Activated CD4-positive, alpha-beta T cell treated with anti-CD3 and anti-CD28 coated beads for 24 hours (primary cell): ENCODE results near the gene BEND7.
"Not testable (repeated sequence)": the region's sequence is repeated elsewhere in the genome, so short reads cannot be mapped to it uniquely, and the experiment has no call there.

ENCODE experiments used
- DNase-seq, 2 donors: peaks; one replicate each; pipeline ENCODE4 v3.0.0-alpha.2; 2020; ENCODE audit warnings: low read depth in 2 of 2

Gene BEND7

DNA sequence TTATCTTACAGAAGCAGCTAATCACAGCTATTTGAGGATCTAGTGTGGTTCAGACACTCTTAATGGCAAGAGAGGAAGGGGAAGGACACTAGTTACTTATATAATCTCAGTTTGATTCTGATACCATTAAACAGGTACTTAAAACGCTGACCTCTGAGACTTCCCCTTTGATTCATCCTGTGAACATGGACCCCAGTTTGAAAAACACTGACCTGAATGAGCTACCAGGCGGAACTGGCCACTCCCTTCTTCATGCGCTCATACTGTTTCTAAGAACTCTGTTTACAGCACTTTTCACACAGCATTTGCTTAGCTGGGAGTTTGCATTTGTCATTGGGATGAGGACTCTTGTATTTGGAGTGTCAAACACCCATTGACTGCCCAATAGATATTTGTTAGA is 45.7 kb downstream of the BEND7 start:
- no peak for DNase-seq

DNA sequence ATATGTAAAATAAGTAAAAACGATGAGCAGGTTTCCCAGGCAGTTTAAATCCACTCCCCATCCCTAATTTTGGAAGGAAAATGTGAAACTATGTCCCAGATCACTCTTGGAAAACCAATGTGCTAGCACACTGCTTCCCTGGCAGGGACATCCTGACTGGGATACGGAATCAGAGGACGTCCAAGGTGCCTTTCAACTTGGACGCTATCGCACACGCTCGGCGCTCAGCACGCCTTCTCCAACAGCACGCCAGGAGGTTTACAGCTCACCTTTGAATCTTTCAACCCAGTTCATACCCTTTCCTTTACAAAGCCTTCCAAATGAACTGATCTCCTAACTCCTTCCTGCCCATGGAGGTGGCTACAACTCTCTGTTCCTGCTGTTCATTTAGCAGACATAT is 47.1 kb downstream of the BEND7 start:
- no peak for DNase-seq

DNA sequence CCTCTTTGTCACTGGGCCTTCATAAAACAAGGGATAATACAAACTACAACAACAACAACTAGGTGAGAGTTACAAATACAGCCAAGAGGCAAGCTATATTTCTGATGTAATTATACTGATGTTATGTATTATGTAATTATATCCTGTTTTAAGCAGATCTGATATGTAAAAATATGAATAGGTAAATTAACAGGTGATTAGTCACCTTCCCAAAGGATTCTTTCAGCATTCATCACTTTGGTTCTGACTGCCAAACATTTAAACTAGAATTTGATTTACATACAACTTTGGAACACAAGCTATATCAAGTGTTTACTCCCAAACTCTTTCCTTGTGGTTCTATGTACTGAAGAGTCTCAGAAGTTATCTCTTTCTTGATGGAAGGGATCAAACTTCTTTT is 53.7 kb downstream of the BEND7 start:
- no peak for DNase-seq

DNA sequence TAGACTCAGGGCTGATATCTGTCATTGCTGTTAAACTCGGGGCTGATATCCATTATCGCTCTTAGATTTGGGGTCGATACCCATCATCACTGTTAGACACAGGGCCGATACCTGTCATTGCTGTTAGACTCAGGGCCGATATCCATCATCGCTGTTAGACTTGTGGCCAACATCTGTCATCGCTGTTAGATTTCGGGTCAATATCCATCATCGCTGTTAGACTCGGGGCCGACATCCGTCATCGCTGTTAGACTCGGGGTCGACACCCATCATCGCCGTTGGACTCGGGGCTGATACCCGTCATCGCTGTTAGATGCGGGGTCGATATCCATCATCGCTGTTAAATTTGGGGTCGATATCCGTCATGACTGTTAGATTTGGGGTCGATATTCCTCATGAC is 54.8 kb downstream of the BEND7 start:
- DNase-seq, result no peak

DNA sequence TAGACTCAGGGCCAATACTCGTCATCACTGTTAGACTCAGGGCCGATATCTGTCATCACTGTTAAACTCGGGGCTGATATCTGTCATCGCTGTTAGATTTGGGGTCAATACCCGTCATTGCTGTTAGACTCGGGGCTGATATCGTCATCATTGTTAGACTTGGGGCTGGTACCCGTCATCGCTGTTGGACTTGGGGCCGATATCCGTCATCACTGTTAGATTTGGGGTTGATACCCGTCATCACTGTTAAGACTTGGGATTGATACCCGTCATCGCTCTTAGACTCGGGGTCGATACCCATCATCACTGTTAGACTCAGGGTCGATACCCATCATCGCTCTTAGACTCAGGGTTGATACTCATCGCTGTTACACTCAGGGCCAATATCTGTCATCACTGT is 56.5 kb downstream of the BEND7 start:
- DNase-seq, result no peak

DNA sequence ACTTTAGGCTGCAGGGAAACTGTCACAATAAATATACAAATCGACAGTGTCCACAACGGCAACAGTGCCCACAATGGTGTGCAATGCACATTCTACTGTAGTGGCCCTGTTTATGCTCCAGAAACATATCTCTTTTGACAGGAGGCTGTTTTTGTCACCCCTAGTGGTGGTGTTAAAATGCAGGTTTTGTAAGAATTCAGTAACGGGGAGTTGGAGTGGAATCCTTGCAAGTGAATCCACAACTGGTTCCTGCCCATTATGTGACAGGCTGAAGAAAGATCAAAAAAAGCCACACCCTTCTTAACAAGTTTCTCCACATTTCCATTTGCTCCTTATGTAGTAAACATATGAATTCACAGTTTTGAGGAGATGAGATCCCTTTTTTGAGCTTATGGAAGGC is 58.5 kb downstream of the BEND7 start:
- no peak for DNase-seq

DNA sequence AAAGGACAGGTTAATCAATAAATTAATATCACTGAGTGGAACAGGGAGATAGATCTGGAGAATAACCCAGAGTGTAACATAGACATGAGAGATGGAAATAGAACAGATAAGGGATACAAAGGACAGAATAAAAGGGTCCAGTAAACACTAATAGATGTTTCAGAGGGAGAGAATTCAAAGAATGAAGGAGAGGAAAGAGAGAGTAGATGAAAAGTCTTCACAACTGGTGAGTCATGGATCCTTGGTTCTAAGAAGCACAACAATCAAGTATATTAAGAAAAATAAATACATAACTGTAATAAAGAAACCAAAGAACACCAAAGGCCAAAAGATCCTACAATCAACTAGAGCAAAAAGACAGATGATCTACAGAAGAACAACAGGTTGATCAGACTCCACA is 66.3 kb downstream of the BEND7 start:
- DNase-seq, result no peak

DNA sequence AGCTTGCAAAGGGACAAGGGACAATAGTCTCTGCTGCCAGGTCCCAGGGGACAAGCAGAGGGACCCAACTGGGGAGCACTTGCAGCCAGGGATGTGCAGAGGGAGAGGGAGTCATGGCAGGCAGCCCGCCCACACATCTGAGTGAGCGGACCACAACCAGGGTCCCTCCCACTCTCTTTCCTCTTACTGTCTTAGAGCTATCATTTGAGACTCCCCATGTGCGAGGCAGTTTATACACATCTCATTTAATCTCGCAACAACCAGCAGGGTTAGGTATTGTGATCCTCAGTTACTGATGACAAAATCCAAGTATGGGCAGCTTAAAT is 70.2 kb downstream of the BEND7 start:
- no peak for DNase-seq

DNA sequence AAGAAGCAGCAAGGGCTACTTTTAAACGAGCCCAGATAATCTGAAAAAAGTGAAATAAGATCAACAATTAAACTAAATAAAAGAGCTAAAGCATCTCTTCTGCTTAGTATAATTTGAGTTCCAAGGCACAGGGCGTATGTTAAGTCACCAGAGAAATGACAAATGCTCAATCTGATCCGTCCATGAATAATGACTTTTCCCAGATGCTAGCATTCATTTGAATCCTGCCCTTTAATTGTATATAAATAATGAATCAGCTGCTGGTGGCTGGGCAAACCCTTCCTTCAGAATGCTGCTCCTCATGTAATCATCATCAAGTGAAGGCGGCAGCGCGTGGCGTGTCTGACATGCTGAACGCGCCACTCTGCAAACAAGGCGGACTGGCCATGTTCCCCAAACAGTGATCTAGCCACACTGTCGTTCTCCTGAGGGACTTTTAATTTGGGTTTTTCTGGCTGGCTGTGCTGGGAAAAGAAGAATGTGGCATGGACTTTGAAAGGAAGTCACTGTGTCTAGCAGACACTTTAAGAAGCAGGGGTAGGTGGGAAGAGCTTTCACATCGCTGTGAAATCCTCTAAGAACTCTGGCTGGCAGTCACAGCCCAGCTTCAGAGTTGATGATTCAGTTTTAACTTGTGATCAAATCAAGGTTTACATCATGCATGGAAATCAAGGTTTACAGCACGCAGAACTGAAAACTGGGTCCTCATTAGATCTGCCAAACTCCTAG is 70.7 kb downstream of the BEND7 start:
- no peak for DNase-seq

DNA sequence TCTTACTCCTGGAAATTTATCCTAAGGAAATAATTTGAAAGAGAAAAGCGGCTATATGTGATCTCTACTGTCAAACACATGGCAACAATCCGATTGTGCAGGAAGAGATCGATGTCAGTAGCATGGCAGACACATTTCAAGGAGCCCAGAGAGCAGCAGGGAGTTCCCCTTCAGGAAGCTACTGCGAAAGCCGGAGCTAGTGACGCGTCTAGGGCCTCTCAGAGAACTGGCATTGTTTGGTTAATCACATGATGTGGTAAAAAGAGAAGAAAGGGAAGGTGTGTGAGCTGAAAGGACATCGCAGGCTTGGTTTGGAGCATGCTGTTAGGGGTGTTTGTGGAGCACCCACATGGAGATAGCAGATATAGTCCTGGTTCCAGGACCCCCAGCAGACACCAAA is 74.9 kb downstream of the BEND7 start:
- peak in 1 of 2 donors; percentile 19 for DNase-seq

DNA sequence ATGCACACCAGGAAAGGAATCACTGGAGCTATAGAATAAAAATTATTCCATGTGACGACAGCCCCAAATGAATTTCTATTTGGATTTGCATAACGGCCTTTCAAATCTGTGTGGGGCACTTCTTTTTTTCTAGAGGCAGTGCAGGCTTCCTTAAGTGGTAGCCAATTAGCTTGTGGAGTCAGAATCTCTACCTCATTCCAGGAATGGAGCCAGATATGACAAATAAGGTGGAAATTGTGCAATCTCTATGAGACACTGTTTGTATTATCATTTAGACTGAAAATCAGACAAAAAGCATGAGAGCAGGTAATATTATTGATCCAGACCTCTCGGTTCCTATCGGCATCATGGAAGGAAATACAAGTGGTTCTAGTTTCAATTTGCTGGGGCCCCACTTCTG is 78.7 kb downstream of the BEND7 start:
- no peak for DNase-seq

DNA sequence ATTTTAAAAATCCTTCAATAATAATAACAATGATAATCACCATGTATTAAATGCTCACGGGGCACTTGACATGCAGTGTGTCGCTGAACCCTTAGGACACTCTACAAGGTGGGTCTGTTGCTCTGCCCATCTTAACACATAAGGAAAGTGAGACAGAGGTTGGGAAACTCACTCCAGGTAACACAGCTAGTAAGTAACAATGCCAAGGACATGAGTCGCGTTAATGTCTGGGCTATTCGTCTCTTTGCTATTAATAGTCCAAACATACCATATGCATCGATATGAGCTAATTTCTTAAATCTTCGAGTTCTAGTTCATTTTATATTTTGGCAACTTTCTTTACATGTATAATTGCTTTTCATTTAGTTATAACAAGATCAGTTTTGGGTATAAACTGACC is 79.5 kb downstream of the BEND7 start:
- no peak for DNase-seq

DNA sequence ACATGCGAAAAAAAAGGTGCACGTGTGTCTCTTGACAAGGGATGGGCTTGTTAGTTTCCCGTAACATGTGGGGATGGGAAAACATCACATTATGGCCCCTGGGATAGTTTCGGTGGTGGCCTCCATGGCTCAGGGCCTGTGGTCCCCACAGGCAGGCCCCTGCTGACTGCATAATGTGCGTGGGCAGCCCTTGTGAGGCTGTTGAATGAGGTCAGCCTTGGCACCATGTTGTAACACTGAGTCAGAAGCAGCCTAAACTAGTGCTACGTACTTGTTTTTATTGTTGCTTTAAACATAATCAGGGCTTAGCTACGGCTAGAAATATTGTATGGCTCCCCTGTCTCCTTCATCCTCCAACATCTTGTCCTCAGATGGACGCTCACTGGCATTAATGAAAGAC is 80.6 kb downstream of the BEND7 start:
- DNase-seq, result no peak

DNA sequence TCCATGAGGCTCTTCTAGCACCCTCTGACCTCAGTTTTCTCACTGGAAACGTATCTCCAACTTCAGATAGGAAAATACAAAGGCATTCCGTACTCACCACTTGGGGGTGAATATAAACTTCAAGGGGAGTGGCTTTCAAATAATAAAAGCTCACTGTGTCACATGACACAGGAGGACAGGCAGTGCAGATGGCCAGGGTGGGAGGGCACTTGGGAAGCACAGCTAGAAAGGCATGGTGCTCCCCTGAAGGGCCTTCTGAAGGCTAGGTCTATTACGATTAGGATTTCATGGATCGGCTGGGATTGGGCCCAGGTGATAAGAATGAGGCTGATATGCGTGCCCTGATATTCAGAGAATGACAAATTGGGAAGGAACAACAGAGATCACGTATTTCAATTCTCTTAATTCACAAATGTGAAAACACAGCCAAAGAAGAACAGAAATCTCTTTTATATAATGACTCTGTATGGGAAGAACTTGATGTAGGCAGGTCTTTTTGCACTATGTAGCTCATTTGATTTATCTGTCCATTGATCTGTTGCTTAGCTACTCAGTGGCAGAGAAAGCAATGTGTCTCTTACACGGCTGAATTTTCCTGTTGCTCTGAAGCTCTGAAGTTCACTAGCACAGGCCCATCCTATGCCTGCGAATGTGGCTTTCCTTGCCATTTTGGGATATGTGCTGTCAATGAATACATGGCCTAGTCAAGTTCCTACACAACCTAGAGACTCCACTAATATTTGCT is 83.0 kb downstream of the BEND7 start:
- DNase-seq, result no peak

DNA sequence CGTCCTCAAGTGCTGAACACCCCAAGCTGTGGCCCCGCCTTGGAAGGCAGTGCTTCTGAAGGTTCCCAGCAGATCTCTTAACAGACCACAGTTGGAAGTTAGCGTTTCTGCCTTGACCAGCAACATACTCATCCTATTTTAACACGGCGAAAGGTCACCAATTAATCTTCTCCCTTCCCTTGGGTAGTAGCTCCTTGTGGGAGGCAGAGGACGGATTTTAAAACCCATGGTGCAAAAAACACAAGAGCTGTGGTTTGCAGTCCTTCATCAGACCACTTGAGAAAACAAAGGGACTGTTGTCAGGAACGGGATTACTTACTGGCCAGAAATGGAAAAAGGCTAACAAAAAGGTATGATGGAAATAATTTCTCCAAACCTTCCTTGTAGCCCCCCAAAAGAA is 87.3 kb downstream of the BEND7 start:
- DNase-seq, result no peak

DNA sequence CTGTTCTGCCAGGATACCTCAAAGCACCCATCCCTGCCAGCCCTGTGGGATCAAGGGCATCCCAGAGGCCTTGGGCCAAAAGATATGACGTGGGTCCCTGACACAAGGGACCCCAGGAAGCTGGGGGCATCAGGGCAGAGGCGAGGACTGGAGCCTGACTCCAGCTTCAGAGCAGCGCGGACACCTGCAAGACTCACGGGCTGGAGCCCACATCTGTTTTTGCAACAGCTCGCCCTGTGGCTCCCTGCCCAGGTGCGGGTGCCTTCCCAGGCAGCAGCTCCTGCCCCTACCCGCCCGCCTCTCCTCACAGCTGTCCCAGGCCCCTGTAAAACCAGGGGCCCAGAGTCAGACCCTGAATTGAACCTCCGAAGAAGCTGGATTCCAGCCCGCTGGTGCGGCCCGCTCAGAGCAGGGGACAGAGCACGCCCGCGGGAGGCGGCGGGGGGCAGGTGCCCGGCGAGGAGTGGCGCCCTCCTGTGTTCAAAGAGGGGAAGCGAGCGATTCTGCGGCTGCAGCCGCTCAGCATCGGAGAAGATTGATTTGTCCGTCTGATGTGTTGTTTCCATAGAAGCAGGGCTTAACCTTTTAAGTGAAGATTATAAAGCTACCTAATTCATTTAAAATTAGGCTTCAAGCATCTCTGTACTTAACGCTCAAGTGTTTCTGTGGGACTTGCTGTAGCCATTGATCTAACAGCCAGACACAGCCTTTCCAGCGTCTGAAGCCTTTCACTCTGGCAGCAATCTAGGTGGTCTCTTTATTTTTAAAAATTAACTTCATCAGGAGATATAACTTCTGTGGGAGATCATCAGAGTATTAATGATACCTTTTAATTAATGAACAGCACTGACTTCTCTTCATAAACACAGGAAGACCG is 88.4 kb downstream of the BEND7 start:
- peak; percentile 46 to 50 for DNase-seq

DNA sequence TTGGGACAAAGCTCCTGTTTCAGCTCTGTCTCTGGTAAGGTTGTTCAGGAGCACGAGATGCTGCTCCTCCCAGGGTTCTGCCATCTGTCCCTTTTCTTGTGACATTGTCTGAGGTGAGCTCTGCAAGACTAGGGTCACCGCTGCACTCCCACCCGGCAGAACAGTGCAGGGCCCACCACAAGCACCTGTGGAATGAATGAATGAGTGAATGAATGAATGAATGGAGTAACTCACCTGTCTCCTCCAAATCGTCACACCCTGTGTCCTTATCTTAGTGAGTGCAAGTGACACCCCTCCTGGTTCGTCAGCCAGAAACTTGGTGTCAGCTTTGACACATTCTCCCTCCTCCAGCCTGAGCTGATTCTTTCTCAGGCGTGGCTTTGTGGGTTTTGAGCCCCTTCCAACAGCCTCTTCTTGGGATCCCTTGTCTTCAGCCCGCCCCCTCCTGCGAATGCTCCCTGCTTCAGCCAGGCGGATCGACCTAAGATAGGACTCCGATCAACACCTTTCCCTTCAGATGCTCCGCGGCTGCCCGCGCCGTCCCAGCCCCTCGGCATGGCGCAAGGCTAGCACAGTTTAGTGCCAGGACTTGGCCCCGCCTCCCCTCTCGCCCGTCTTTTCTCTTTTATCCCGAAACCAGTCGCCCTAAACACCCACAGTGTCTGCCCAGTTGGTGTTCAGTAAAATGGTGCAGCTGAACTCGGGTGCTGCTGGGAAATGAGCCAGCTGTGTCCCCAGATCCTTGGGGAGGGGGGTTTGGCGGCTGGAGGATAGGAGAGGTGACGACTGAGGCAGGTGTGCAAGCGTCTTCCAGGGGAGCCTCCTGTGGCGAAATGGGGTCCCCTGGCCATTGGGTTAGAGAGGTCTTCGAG is 89.3 kb downstream of the BEND7 start:
- DNase-seq, result no peak

DNA sequence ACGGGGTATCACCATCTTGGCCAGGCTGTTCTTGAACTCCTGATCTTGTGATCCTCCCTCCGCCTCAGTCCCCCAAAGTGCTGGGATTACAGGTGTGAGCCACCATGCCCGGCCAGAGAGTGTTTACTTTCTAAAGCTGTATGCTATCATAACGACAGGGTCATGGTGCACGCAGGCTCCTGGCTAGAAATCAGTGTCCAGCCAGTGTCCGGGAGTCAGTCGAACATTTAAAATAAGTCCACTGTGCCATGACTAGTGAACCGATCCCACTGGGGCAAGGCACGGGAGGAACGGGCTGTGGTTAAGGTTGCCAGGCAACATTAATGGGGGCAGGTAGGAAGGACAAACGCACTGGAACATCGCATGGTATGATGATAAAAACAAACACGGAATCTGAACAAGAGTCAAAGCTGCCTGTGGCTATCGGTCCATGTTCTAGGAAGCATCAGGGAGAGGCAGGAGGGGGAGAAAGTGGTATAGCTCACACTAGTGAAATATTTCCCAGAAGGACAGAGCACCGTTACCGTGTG is 91.7 kb downstream of the BEND7 start:
- no peak for DNase-seq

DNA sequence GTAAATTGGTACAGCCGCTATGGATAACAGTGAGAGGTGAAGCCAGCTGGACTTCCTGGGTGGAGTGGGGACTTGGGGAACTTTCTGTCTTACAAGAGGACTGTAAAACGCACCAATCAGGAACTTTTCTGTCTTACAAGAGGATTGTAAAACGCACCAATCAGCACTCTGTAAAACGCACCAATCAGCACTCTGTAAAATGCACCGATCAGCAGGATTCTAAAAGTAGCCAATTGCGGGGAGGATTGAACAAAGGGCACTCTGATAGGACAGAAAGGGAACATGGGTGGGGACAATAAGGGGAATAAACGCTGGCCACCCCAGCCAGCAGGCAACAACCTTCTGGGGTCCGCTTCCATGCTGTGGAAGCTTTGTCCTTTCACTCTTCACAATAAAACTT is 100.9 kb downstream of the BEND7 start:
- DNase-seq, result not testable (repeated sequence)

DNA sequence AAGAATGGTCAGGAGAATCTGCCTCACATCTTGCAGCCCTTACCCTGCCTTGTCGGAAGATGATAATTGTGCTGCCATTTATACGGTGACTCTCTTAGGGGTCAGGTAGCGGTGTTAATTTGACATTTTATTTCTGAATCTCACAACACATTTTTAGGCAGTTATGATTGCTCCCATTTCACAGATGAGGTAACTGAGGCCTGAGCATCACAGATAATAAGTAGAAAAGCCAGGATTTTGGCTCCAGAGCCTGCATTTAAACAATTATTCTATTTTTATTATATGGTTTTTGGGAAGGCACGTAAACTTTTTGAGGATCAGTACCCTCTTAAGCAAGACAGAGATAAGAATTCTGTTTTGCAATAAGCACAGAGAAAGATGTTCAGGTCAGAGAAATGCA is 103.4 kb downstream of the BEND7 start:
- DNase-seq, result no peak

DNA sequence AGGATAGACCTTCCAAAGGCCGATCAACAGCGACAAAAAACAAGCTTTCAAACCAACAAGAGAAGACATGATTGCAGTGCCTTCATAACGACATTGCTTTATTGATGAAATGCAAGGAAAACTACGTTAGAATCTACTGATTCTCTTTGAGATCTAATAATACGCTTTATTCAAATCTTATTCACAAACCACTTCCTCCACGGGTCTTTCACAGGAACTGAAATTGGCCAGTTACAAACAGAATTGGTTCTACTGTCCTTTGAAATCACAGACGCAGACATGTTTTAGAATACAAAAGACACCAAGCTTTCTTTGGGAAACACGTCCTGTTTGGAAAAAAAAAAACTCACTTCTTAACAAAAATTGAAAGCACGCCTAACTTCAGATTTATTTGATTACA is 106.0 kb downstream of the BEND7 start:
- DNase-seq, result no peak
